ENCODE results near the gene CARD9. TPM values are rescaled to one million over a fixed set of nuclear protein-coding genes. Genes with fewer than 3 reads are reported as not detected.

CARD9 gene
- total RNA-seq, 1 donor from 2014 or later = under 0.01 TPM

- DNase-seq (ENCODE audit: low read depth in 2 of 2) = no peak
Measured at GRCh38 chr9:136336881-136337280, 36.6 kb downstream of the CARD9 start.

- no peak for DNase-seq (ENCODE audit: low read depth in 2 of 2)
Measured at GRCh38 chr9:136336156-136336870, 37.2 kb downstream of the CARD9 start.

GRCh38 chr9:136335296-136336155 lies 37.9 kb downstream of the CARD9 start:
- DNase-seq (ENCODE audit: low read depth in 2 of 2) = no peak

- DNase-seq (ENCODE audit: low read depth in 2 of 2) = no peak
Measured at GRCh38 chr9:136334541-136334940, 38.9 kb downstream of the CARD9 start.

- DNase-seq (ENCODE audit: low read depth in 2 of 2) = no peak
Measured at GRCh38 chr9:136333486-136333885, 40.0 kb downstream of the CARD9 start.

GRCh38 chr9:136333045-136333444 lies 40.4 kb downstream of the CARD9 start:
- no peak for DNase-seq (ENCODE audit: low read depth in 2 of 2)

GRCh38 chr9:136332482-136332983 lies 40.9 kb downstream of the CARD9 start:
- no peak for DNase-seq (ENCODE audit: low read depth in 2 of 2)

GRCh38 chr9:136331556-136332481 lies 41.6 kb downstream of the CARD9 start:
- no peak for DNase-seq (ENCODE audit: low read depth in 2 of 2)

- DNase-seq (ENCODE audit: low read depth in 2 of 2) = no peak
Measured at GRCh38 chr9:136331030-136331429, 42.4 kb downstream of the CARD9 start.

GRCh38 chr9:136330406-136330990 lies 43.0 kb downstream of the CARD9 start:
- DNase-seq (ENCODE audit: low read depth in 2 of 2) = peak in 1 of 2 donors; percentile 56

GRCh38 chr9:136329636-136330405 lies 43.6 kb downstream of the CARD9 start:
- no peak for DNase-seq (ENCODE audit: low read depth in 2 of 2)

GRCh38 chr9:136329211-136329627 lies 44.2 kb downstream of the CARD9 start:
- no peak for DNase-seq (ENCODE audit: low read depth in 2 of 2)

GRCh38 chr9:136328622-136329041 lies 44.8 kb downstream of the CARD9 start:
- peak; percentile 32 to 47 for DNase-seq (ENCODE audit: low read depth in 2 of 2)

GRCh38 chr9:136328011-136328621 lies 45.4 kb downstream of the CARD9 start:
- no peak for DNase-seq (ENCODE audit: low read depth in 2 of 2)

- DNase-seq (ENCODE audit: low read depth in 2 of 2) = peak; percentile 67 to 80
Measured at GRCh38 chr9:136327304-136327974, 46.0 kb downstream of the CARD9 start, which contains the start of gene GPSM1. Gene GPSM1 (plus strand): TSS chr9:136327539. CDS start chr9:136327696, 157 bp downstream.

- DNase-seq (ENCODE audit: low read depth in 2 of 2) = no peak
Measured at GRCh38 chr9:136326761-136327303, 46.6 kb downstream of the CARD9 start.

- DNase-seq (ENCODE audit: low read depth in 2 of 2) = peak; percentile 29 to 52
Measured at GRCh38 chr9:136326061-136326760, 47.3 kb downstream of the CARD9 start.

- DNase-seq (ENCODE audit: low read depth in 2 of 2) = no peak
Measured at GRCh38 chr9:136325358-136325757, 48.1 kb downstream of the CARD9 start.
